GM18867 (cell line): ENCODE data around the gene CERS6.

Experiments
- ATAC-seq: cut with Tn5 transposase; IDR thresholded peaks from one replicate; pipeline ENCODE4 v1.9.1; 2021; ENCODE audit warnings: mild to moderate bottlenecking, moderate library complexity; ENCODE audit not compliant: unreplicated experiment

Gene CERS6

DNA sequence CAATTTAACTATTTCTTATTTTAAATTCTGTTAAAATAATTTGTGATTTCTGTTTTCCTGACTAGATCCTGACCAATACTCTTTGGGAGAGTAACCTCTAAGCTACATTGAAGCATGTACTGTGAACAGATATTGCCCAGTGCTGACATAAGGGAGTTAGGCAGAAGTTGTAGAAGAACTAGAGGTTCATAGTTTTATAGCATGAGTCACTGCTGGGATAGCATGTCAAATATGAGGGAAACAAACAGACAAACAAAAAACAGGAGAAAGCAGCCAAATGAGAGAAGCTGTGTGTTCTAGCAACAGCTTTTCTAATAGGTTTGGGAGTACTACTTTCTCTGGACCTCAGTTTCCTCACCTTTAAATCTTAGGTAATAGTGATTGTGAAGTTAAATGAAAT lies 72.4 kb downstream of the CERS6 start:
- ATAC-seq = no peak

DNA sequence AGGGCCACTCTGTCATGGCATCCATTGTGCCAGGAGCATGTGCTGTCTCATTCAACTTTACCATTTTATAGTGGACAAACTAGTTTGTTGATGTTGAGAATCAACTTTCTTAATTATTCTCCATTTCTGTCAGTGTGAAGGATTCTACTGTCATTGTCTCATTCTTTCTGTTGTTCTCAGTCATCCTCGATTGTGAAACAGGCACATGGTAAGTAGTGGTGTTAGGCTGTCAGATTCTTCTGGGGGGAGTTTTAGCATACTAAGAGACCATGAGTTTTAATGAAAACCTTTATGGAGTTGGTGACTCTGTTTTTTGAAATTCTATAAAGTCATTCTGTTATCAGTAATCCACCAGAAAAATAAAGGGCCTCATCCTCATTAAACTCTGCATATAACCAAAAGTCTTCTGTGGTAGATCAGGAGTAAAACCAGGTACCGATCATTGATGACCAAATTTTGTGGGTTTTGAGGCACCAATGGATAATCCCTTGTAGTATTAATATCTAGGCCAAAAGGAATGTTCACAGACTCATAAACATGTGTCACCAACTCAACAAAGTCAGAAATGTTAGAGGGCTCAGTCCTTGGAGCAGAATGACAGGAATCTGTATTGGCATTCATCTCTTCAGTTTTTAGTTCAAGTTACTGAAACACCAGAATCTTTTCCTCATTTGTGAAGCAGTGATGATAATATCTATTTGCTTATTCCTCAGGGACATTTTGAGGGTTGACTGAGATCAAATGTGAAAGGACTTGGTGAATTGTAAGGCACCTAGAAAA lies 73.2 kb downstream of the CERS6 start:
- no peak for ATAC-seq

DNA sequence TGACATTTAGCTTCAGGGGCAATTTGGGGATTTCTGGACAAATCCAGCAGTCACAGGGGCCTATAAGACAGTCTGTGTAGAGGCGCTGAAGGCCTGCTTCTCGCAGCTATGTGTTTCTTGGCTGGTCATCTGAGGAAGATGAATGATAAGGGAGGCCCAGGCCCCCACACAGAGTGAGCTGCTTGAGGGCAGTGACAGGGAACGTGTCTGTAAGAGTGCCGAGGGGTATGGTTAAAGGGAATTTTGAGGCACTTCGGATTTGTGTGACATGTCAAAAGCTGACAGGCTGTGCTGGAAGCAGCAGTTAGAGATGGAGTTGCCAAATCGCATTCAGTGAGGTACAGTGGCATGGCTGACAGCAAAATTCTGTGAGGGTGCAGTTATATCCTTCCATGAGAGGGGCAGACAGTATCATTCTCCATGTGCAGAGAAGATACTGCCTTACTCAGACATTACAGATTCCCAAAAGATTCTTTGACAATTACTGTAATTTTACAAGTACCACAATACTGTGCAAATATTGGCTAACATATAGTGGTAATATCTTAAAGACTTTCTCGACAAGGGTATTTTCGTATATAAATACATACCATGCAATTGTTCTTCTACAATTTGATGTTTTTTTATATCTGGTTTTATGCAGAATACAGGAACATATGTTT lies 74.0 kb downstream of the CERS6 start:
- ATAC-seq = no peak

DNA sequence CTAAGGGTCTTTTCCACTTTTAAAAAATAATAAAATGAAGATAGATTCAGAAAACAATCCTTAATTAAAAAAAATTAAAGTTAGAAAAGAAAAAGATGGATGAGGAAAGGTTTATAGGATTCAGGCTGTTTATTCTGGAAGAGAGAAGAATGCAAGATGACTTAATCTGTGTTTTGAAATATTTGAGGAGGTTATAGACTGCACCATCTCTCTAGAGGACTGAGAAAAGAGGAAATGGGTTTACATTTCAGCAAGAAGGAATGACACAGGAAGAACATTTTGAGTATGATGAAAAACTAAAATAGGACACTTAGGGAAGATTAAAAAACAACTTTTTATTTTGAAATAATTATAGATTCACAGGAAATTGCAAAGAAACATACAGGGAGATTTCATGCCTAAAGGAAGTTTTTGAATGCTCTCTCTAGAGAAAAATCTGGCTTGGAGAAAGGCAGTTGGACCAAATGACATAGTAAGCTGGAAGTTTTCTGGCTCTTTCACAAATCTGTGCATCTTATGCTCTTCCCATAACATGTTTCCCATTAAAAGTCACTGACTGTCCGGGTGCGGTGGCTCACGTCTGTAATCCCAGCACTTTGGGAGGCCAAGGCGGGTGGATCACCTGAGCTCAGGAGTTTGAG lies 75.0 kb downstream of the CERS6 start:
- ATAC-seq = peak; percentile 54

DNA sequence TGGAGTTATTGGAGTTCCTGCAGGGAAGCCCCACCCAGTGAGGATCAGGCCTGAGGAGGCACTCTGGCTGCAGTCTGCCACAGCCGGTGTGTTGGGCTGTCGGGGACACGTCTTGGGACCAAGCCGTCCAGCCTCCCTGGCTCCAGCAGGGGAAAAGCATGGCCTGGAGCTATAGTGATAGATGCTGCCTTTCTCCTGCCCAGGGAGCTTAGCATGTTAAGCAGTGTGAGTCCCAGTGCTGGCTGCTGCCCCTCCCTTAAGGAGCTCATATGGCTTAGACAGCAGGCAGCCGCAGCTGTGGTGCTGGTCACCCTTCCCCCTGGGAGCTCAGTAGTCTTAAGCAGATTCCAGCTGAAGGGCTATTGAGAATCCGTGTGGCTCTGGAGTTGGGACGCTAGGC lies 78.9 kb downstream of the CERS6 start:
- no peak for ATAC-seq

DNA sequence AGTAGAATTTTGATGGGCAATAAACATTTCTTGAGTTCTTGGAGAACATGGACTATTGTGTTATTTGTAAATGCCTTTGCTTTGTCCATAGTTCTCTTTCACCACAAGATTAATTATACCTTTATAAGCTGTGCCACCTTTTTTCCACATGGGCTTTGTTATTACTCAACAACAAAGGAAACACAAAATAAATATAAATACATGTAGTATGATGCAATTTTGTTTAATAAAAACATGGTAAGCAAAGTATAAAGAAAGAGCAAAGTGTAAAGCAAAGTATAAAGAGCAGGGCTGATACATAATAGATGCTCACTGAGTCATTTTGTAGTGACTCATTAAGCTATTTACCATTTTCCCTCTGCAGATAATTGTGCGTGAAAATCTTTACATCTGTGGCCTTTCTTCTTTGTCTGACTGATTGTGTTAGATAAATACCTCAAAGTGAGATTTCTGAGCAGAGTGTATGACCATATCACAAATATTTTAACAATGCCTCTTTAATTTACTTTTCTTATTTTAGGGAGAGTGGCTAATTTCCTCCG lies 80.9 kb downstream of the CERS6 start:
- ATAC-seq = no peak

DNA sequence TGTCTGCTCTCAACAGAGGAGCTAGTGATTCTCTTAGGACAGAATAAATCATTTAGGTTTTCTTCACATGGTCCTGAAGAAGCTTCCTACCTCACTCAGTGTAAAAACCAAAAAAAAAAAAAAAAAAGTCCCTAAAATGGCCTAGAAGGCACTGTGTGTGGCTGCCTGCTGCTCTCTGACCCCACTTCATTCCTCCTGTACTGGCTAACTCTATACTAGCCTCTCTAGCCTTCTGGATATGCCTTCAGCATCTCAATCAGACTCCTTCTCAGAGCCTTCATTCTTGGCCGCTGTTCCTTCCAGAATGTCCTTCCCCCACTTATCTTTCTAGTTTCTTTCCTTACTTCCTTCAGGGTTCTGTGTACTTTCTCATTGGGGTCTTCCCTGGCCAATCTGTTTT lies 82.1 kb downstream of the CERS6 start:
- ATAC-seq = no peak

DNA sequence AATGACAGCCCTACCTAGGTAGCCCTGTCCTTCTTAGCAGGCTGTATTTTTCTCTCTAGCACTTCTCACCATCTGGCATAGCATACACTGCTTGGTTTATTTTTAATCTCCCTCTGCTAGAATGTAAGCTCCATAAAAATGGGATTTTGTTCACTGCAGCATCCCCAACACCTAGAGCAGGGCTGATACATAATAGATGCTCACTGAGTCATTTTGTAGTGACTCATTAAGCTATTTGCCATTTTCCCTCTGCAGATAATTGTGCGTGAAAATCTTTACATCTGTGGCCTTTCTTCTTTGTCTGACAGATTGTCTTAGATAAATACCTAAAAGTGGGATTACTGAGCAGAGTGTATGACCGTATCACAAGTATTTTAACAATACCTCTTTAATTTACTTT lies 82.5 kb downstream of the CERS6 start:
- no peak for ATAC-seq

DNA sequence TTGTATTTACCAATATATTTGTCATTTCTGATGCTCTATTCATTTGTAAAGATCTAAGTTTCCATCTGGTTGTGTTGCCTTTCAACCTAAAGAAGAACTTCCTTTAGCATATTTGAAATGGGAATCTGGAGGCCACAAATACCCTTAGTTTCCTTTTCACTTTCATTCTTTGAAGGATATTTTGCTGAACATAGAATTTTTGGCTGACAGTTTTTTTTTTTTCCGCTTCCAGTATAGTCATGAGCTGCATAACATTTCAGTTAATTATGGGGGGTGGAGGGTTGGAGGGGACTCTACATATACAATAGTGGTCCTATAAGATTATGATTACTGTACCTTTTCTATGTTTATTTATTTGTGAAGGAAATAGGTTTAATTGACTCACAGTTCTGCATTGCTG lies 83.9 kb downstream of the CERS6 start:
- ATAC-seq = no peak

DNA sequence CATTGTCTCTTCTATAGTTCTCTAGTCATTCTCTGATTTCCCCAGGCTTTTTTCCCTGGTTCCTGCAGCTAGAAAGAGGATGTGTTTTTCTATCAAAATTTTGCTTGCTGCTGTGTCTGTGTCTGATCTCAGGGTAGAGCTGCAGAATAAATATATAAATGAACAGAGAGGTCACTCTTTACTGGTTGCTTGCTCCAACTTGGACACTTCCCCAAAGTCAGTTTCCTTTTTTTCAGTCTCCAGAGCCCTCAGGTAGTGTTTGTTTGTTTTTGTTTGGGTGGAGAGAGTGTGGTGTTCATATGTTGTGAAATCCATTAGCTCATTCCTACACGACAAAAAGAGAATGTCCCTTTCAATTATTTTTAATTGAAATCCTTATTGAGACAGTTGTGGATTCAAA lies 85.8 kb downstream of the CERS6 start:
- ATAC-seq = no peak

DNA sequence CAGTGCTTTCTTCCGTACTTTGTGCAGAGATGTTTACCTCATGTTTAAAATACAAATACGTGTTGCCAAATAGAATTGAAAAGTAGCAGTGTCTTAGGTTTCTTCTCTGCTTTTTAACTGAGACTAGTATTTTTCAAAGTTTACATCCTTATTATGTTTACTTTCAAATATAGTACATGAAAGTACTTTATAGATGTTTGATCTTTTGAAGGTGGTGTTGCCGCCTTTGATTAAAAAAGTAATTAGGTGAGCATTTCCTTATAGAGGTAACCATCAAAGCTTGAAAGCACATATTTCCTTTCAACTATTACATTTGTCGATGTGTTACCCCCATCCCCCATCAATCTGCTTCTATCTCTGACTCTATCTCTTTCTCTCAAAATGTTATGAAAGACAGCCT lies 87.0 kb downstream of the CERS6 start:
- ATAC-seq = no peak

DNA sequence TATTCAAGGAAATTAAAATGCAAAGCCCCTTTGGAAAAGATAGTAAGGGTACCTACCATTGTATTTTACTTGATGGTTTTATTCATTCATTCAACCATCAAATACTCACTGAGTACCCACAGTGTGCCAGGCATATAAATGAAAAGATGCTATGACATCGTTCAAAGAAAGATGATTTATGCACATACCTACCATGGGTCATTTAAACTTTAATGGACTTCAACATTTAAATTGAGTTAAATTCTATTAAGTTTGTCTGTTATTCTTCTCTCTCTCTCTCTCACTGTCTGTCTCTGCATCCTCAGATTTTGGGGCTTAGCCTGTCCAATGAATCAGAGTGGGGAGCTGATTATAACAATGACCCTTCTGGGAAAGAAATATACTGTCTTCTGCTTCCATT lies 87.9 kb downstream of the CERS6 start:
- ATAC-seq = no peak

DNA sequence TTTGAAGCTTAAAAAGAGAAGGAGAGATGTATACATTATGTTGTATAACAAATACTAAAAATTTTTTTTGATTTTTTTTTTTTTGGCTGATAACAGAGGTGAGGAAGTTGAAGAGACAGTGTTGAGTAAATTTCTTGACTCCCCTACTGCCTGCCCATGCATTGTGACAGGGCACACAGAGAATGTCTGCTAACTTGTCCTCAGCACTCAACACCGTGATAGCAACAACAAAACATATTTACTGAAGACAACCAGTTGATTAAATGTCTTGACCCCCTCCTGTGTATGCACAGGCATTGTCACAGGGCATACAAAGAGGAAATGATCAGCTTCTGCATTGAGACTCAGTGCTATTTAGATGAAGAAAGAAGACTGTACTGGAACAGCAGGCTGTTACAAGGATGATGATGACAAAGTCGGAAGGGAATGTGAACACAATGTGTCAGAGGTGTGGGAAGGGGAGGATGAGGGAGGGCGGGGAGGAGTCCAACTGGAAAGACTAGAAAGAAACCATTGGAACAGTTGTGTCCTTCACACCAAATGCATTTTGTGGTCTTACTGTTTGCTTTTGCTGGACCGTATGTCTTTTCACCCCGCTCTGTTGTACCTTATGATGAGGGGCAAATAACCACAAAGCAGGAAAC lies 89.5 kb downstream of the CERS6 start:
- no peak for ATAC-seq

DNA sequence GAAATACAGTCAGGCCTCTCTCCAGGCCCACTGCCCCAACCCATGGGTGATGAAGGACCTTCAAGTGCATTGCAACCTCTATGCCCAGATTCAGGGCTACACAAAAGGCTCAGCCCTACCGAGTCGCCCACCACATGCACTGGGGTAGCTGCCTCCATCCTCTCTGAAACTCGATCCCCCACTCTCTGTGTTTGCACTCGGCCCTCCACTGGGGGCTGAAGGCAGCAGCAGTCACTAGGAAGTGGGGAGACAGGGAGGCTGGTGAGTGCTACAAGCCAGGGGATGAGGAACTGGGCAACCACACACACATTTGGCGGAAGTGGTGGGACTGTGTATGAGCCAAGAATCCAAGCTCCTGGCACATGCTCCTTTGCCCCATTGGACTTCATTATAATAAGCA lies 94.6 kb downstream of the CERS6 start:
- no peak for ATAC-seq

DNA sequence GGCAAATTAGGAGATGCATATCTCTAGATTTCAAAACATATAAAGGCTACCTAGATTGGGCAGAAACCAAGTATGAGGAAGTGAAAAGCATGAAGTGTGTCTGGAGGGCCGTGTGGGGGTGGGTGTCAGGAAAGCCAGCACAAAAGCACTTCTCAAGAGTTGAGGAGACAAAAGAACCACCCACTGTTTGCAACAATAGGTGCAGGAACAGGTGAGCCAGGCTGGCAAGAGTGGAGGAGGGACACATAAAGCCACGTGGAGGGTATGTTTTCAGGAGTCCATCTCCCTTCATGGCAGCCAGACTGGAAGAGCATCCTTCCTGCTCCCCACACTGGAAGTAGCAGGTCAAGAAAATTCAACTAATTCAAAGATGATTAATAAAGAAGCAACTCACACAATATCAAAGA lies 96.4 kb downstream of the CERS6 start:
- peak; percentile 98 for ATAC-seq

DNA sequence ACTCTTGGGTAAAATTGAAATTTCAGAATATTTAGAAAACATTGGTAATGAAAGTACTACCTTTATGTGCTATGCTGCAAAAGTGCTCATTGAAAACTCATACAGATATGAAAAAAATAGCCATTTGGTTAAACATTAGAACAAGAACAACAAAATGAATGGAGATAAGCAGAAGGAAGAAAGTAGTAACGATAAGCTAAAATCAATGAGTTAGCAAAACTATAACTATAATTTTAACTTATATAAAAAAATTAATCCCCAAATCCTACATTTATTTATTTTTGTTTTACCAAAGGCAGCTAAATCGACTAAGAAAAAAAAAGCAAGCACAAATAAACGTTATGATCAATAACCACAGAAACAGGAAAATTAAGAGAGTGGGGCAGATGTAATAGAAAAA lies 99.2 kb downstream of the CERS6 start:
- ATAC-seq = no peak

DNA sequence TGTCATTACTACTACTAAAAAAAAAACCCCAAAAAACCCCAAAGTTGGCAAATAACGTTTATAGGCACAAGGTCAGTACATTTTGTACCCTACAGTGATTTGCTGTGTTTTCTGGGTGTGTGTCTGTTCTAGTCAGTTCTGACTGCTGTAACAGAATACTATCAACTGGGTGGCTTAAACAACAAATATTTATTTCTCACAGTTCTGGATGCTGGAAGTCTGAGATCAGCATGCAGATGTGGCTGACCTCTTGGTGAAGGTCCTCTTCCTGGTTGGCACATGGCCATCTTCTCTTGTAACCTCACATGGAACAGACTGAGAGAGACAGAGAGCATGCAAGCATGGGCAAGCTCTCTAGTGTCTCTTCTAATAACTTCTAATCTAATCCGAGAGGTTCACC lies 103.1 kb downstream of the CERS6 start:
- no peak for ATAC-seq

DNA sequence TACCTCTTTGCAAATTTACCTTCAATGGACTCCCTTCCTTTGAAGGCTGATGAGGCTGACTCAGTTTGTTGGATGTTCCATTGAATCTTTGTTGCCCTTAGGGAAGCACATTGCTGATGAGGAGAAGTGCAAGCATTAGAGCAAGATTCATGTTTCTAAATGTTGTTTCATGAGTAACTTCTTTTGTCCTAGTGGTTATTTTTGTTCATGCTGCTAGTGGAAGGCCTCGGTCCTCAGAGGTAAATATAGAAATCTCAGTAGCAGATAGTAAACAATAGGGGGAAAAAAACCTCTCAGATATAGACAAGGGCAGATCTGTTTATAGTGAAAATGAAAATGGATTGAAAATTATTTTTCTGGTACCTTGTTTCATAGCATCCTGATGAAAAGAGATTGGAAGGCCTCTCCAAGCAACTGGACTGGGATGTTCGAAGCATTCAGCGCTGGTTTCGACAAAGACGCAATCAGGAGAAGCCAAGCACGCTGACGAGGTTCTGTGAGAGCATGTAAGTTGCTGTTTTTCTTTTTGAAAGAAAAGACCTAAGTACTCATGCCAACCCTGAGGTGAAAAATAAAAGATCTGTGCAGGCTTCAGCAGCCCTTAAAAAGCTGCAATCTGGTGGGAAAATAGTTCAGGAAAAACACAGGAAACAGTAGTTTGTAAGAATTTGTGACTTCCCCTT lies 104.9 kb downstream of the CERS6 start:
- peak; percentile 53 for ATAC-seq

DNA sequence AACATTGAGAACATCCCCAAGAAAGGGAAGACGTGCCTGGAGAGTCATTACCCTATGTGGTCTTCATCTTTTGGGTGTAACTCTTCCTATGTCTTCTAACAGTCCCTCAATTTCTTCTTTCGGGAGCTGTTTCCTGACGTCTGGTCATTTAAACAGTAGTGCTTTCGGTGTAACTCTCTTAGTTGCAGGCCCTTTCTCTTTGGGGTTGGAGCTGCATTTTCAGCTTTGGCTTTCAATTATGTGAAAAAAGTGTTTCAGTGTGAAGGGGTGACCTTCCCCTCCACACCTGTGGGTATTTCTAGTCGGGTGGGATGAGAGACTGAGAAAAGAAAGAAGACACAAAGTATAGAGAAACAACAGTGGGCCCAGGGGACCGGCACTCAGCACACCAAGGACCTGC lies 105.9 kb downstream of the CERS6 start:
- ATAC-seq = no peak

DNA sequence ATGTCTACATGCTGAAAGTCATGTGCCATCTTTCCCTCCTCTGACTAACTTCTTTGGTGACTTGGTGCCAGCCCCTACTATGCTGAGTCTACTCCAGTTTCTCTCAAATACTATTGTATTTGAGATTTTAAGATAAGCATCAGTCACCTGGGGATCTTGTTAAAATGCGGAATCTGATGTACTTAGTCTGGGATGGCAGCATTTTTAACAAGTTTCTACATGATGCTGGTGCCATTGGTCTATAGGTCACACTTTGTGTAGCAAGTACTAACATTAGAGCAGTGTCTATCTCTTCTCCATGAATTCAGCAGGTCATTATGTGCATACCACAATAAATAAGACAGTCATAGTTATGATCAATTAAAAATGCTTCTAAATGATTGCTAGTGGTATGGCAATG lies 106.9 kb downstream of the CERS6 start:
- no peak for ATAC-seq

DNA sequence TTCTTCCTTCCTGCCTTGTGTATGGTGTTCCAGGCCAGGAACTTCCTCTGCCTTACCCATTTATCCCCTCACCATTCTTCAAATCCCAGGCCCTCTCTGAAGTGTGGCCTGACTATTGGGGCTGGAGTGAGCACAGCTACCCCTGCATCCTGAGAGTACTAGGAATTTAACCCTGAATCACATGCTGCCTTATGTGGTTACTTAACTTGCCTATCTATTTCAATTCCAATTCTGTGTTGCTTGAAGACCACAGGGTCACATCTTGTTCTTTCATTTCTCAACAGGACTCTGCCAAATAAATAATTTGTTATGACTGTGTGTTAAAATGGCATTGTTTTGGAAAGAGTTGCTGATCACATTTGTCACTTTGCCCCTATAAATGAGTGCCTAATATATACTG lies 108.6 kb downstream of the CERS6 start:
- ATAC-seq = no peak
